ENCODE results near the gene MAP1A. TPM values are rescaled to one million over a fixed set of nuclear protein-coding genes. Genes with fewer than 3 reads are reported as not detected.

Gene MAP1A
- polyA plus RNA-seq, 1 donor from 2014 or later = 3.4 TPM

- peaks cover 55% of the 10 kb centered on the region for H3K79me2 ChIP-seq (replicated peaks; ENCODE audit: insufficient read depth, low read length)
- no peak overlapping the region for H3K27ac ChIP-seq (ENCODE audit: low read length)
- no peaks in the 10 kb centered on the region for H3F3A ChIP-seq (ENCODE audit: insufficient read depth, low read length, poor library complexity, severe bottlenecking)
- H4K20me1 ChIP-seq (ENCODE audit: insufficient read depth) = peaks cover 3% of the 10 kb centered on the region
- no peaks in the 10 kb centered on the region for H3K9me3 ChIP-seq (ENCODE audit: low read length)
- H3K27me3 ChIP-seq (ENCODE audit: insufficient read depth, low read depth, low read length) = no peaks in the 10 kb centered on the region
- TF ChIP-seq MXI1 (conservative IDR thresholded peaks at IDR 0.05; ENCODE audit: poor library complexity, severe bottlenecking) (no peak), REST (IDR thresholded peaks at IDR 0.05; ENCODE audit: borderline replicate concordance) (no peak), TAF1 (IDR thresholded peaks at IDR 0.05; ENCODE audit: low read depth) (no peak), POLR2AphosphoS5 (IDR thresholded peaks at IDR 0.05) (no peak), CTCF (IDR thresholded peaks at IDR 0.05; ENCODE audit: poor library complexity, severe bottlenecking) (no peak), EP300 (conservative IDR thresholded peaks at IDR 0.05; ENCODE audit: poor library complexity, severe bottlenecking) (no peak)
- no peaks in the 10 kb centered on the region for H3K9me2 ChIP-seq (ENCODE audit: insufficient read depth, low read length)
- H3K9ac ChIP-seq (ENCODE audit: low read length) = no peak overlapping the region
- H3K36me3 ChIP-seq (ENCODE audit: insufficient read depth, low read length) = peaks cover 10% of the 10 kb centered on the region
- no peak overlapping the region for H3K4me3 ChIP-seq (ENCODE audit: low read length)
- H2AFZ ChIP-seq (ENCODE audit: low read depth, low read length) = no peak overlapping the region
- no peak overlapping the region for H3K4me2 ChIP-seq (ENCODE audit: low read length)
These were observed 33.0 kb upstream of the MAP1A start for GRCh38 chr15:43484455-43484854.

GRCh38 chr15:43487271-43487895 lies 30.0 kb upstream of the MAP1A start:
- H3K9me3 ChIP-seq (ENCODE audit: low read length) = no peaks in the 10 kb centered on the region
- H3K9me2 ChIP-seq (ENCODE audit: insufficient read depth, low read length) = no peaks in the 10 kb centered on the region
- H3F3A ChIP-seq (ENCODE audit: insufficient read depth, low read length, poor library complexity, severe bottlenecking) = peaks cover 6% of the 10 kb centered on the region
- H3K4me3 ChIP-seq (ENCODE audit: low read length) = no peak overlapping the region
- peaks cover 76% of the 10 kb centered on the region for H3K79me2 ChIP-seq (replicated peaks; ENCODE audit: insufficient read depth, low read length)
- TF ChIP-seq CTCF (IDR thresholded peaks at IDR 0.05; ENCODE audit: poor library complexity, severe bottlenecking) (no peak), EZH2 (IDR thresholded peaks at IDR 0.05; ENCODE audit: borderline replicate concordance, insufficient read depth, low read length, poor library complexity, severe bottlenecking) (no peak), SMC3 (conservative IDR thresholded peaks at IDR 0.05; ENCODE audit: poor library complexity) (no peak), RAD21 (conservative IDR thresholded peaks at IDR 0.05) (no peak), TAF1 (IDR thresholded peaks at IDR 0.05; ENCODE audit: low read depth) (no peak), MXI1 (conservative IDR thresholded peaks at IDR 0.05; ENCODE audit: poor library complexity, severe bottlenecking) (no peak), REST (IDR thresholded peaks at IDR 0.05; ENCODE audit: borderline replicate concordance) (no peak), EP300 (conservative IDR thresholded peaks at IDR 0.05; ENCODE audit: poor library complexity, severe bottlenecking) (no peak), POLR2AphosphoS5 (IDR thresholded peaks at IDR 0.05) (no peak)
- peaks cover 16% of the 10 kb centered on the region for H3K36me3 ChIP-seq (ENCODE audit: insufficient read depth, low read length)
- no peaks in the 10 kb centered on the region for H3K27me3 ChIP-seq (ENCODE audit: insufficient read depth, low read depth, low read length)
- no peak overlapping the region for H3K27ac ChIP-seq (ENCODE audit: low read length)
- H3K4me2 ChIP-seq (ENCODE audit: low read length) = no peak overlapping the region
- no peak overlapping the region for H3K9ac ChIP-seq (ENCODE audit: low read length)
- H4K20me1 ChIP-seq (ENCODE audit: insufficient read depth) = peaks cover 3% of the 10 kb centered on the region
- no peak overlapping the region for H2AFZ ChIP-seq (ENCODE audit: low read depth, low read length)

Measured in neural cell (in vitro differentiated cells).